ENCODE data around the gene APOL6.

- TF ChIP-seq EZH2 (IDR thresholded peaks at IDR 0.05; ENCODE audit: insufficient read depth, poor library complexity, severe bottlenecking) (no peak), EZH2phosphoT487 (IDR thresholded peaks at IDR 0.05; ENCODE audit: insufficient read depth, low read depth) (no peak)
Measured at GRCh38 chr22:35621451-35621850, 26.8 kb upstream of the APOL6 start.
